Measurements from ENCODE around the gene INTS15. TPM values are rescaled to one million over a fixed set of nuclear protein-coding genes. Genes with fewer than 3 reads are reported as not detected.

Gene INTS15
- total and polyA plus RNA-seq, 9 of the 15 experiments (the other 6 are each of a cell fraction or from before 2014, with no cell fraction given): 0.52 to 28.9 (median 11.6) TPM

DNA sequence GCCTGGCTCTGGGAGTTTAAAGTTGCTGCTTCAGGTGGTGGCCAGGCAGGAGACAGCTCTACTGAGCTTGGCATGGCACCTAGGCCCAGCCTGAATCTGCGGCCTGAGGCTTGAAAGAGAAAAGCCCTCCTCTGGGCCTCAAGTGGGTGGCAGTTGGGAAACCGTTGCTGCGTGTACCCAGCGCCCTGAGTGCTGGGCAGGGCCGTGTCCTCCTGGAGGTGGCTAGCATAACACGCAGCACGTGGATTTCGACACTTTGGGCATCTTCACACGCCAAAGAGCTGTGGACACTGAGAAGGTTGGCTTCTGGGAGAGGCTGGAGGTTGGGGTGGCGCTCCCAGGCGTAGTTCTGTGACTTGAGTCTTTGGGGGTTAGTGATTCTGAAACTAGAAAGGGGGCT lies 49.8 kb downstream of the INTS15 start:
- ATAC-seq (no peak), FAIRE-seq (no peak), DNase-seq (ENCODE audit: extremely low read depth in 1 of 4, low spot score in 3 of 4) (no peak)
- in situ Hi-C loops (cut with MboI) (no loop called here), intact Hi-C loops (cut with micrococcal nuclease) (no loop called here)
- Histone ChIP-seq H3K4me1 (replicated peaks in 1 of 2; ENCODE audit: control insufficient read depth in 2 of 2, insufficient read depth in 2 of 2, low read length in 2 of 2) (peaks cover 19 to 64% of the 10 kb centered on the region in 2 experiments; a peak in 4 of 5 replicates), H3K9me1 (ENCODE audit: control insufficient read depth, insufficient read depth, low read length) (peaks cover 2% of the 10 kb centered on the region), H3K9ac (ENCODE audit: insufficient read depth in 1 of 2, low read depth in 2 of 2, low read length in 2 of 2) (peak overlapping the region; percentile 45 to 77; a peak in 3 of 4 replicates), H3K4me2 (ENCODE audit: insufficient read depth, low read length) (peak overlapping the region; percentile 91), H3K27me3 (ENCODE audit: control insufficient read depth in 2 of 2, insufficient read depth in 2 of 2, low read length in 2 of 2) (no peaks in the 10 kb centered on the region), H3K4me3 (no peak overlapping the region), H3K79me2 (ENCODE audit: control insufficient read depth, insufficient read depth, low read length) (peaks cover 59% of the 10 kb centered on the region), H3K36me3 (ENCODE audit: control insufficient read depth, insufficient read depth, low read length) (peaks cover 58% of the 10 kb centered on the region), H3K9me3 (replicated peaks; ENCODE audit: control insufficient read depth, insufficient read depth, low read depth, low read length) (peaks cover 6% of the 10 kb centered on the region; the same call in 1 of the 2 replicates), H4K20me1 (replicated peaks; ENCODE audit: control insufficient read depth, insufficient read depth, low read length) (no peaks in the 10 kb centered on the region), H2AFZ (ENCODE audit: low read depth, low read length) (0 out of 2 replicates have a peak overlapping the region, but pooled peaks have one; percentile 18), H3K27ac (ENCODE audit: extremely low read depth, low read depth, low read length) (peak overlapping the region; percentile 83)
- ChIA-PET POLR2A (no interaction called here), CTCF (ENCODE audit: low intra/inter-chr PET ratio) (no interaction called here)
- WGBS (ENCODE audit: insufficient coverage, low coverage, missing lambda C conversion rate): 95% methylated on average over 9 of the region's 11 CpGs
- TF ChIP-seq POLR2G (IDR thresholded peaks at IDR 0.05; ENCODE audit: low read depth, low read length) (peak; percentile 50), RBFOX2 (IDR thresholded peaks at IDR 0.05; ENCODE audit: low read depth, low read length) (peak; percentile 54; the same call in 1 of the 2 replicates)
- TF ChIP-seq, protein P1, sequence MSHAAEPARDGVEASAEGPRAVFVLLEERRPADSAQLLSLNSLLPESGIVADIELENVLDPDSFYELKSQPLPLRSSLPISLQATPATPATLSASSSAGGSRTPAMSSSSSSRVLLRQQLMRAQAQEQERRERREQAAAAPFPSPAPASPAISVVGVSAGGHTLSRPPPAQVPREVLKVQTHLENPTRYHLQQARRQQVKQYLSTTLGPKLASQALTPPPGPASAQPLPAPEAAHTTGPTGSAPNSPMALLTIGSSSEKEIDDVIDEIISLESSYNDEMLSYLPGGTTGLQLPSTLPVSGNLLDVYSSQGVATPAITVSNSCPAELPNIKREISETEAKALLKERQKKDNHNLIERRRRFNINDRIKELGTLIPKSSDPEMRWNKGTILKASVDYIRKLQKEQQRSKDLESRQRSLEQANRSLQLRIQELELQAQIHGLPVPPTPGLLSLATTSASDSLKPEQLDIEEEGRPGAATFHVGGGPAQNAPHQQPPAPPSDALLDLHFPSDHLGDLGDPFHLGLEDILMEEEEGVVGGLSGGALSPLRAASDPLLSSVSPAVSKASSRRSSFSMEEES (CRISPR knock-in tag; IDR thresholded peaks at IDR 0.05): no peak
- BruUV-seq (replicated peaks): no TSS peak

Measured in K562 (cell line).